Measurements from ENCODE around the gene APEH.

APEH gene

DNA sequence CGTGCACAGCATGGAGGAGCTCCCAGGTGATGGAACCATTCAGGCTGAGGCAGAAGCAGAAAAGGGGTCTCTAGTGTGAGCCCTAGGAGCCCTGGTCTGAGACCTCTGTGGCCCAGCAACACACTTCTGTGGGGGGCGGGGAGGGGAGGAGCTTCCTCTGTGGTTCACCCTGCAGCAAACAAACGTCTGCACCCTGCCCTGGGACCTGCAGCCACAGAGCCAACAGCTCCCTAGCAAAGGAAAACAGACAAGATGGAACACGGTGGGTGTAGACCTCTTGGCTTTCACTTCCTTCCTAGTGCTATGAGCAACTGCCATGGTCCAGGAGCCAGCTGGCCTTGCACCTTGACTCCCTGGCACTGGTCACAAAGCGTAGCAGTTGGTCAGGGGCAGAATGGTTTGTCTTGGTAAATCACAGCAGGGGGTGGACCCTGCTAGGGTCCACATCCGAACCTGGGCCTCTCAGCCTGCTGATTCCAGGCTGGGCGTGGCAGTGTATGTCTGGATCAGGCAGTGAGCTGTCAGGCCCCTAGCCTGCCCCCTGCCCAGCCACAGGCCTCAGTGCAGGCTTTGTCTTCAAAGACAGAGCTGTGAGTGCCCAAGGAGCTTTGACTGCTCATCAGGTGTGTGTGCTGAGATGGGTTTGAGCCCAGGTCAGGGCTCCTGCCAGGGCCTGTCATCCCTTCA, 38.6 kb downstream of the APEH start:
- H3K36me3 ChIP-seq (ENCODE audit: control insufficient read depth, insufficient read depth, low read length), result peaks cover 1% of the 10 kb centered on the region
- H3K9ac ChIP-seq (ENCODE audit: low read length), result no peak overlapping the region
- H2AK5ac ChIP-seq (ENCODE audit: low read length), result no peak overlapping the region
- no peak overlapping the region for H4K5ac ChIP-seq (ENCODE audit: low read length)
- H3K23ac ChIP-seq (ENCODE audit: low read length), result no peak overlapping the region
- no peak for DNase-seq
- no peak overlapping the region for H3K4me3 ChIP-seq (ENCODE audit: low read length)
- WGBS (ENCODE audit: extremely low coverage, insufficient coverage, low lambda C conversion rate), result no CpG with 5 or more reads among the region's 7 CpGs
- H2BK15ac ChIP-seq (replicated peaks; ENCODE audit: low read depth), result no peak overlapping the region
- H3K4ac ChIP-seq (ENCODE audit: low read depth, low read length), result no peak overlapping the region
- no peak overlapping the region for H3K4me2 ChIP-seq (ENCODE audit: low read length)
- no peak overlapping the region for H3K18ac ChIP-seq (ENCODE audit: low read length)
- no peak overlapping the region for H2BK5ac ChIP-seq (ENCODE audit: low read length)
- H3K4me1 ChIP-seq (ENCODE audit: control insufficient read depth, low read depth, low read length), result no peaks in the 10 kb centered on the region
- no peak overlapping the region for H3K56ac ChIP-seq (ENCODE audit: low read length)
- H3K27ac ChIP-seq (ENCODE audit: low read depth, low read length), result no peak overlapping the region
- no peaks in the 10 kb centered on the region for H3K27me3 ChIP-seq (ENCODE audit: insufficient read depth, low read length, poor library complexity)
- no peaks in the 10 kb centered on the region for H3K79me1 ChIP-seq (ENCODE audit: low read length)
- no peak overlapping the region for H2BK120ac ChIP-seq (ENCODE audit: low read depth, low read length)
- H4K8ac ChIP-seq (ENCODE audit: low read depth, low read length), result no peak overlapping the region
- no peaks in the 10 kb centered on the region for H3K79me2 ChIP-seq (ENCODE audit: control insufficient read depth, insufficient read depth, low read length)

DNA sequence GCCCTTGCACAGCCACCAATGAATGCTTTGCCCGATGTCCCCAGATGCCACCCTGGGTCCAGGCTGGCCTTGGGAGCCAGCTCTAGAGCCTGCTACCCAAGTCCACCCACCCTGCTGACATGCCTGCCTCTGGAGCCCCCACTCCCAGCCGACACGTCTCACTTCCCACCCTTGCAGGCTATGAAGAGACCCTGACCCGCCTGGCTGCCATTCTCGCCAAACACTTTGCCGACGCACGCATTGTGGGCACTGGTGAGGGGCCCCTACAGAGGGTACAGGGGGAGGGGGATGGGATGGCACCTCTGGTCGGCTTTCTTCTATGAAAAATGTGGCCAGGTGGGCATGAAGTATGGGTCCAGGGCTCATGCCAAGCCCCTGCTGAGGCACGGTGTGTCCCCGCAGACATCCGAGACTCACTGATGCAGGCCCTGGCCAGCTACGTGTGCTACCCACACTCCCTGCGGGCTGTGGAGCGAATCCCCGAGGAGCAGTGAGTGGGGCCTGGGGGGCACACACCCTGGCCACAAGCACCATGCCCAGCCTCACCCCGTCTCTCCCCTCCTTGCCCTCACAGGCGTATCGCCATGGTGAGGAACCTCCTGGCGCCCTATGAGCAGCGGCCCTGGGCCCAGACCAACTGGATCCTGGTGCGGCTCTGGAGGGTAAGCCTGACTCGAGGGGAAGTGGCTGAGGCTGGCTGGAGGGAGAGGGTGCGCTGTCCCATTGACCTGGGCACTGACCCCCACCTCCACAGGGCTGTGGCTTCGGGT, 39.4 kb downstream of the APEH start:
- Histone ChIP-seq H2BK15ac (replicated peaks; ENCODE audit: low read depth) (no peak overlapping the region), H4K8ac (ENCODE audit: low read depth, low read length) (no peak overlapping the region), H3K56ac (ENCODE audit: low read length) (no peak overlapping the region), H3K79me2 (ENCODE audit: control insufficient read depth, insufficient read depth, low read length) (no peaks in the 10 kb centered on the region), H3K4ac (ENCODE audit: low read depth, low read length) (no peak overlapping the region), H2BK120ac (ENCODE audit: low read depth, low read length) (no peak overlapping the region), H3K4me2 (ENCODE audit: low read length) (no peak overlapping the region), H3K27me3 (ENCODE audit: insufficient read depth, low read length, poor library complexity) (no peaks in the 10 kb centered on the region), H3K36me3 (ENCODE audit: control insufficient read depth, insufficient read depth, low read length) (peaks cover 1% of the 10 kb centered on the region), H2AK5ac (ENCODE audit: low read length) (no peak overlapping the region), H3K79me1 (ENCODE audit: low read length) (no peaks in the 10 kb centered on the region), H3K23ac (ENCODE audit: low read length) (no peak overlapping the region), H3K18ac (ENCODE audit: low read length) (no peak overlapping the region), H3K9ac (ENCODE audit: low read length) (no peak overlapping the region), H3K4me1 (ENCODE audit: control insufficient read depth, low read depth, low read length) (no peaks in the 10 kb centered on the region), H3K27ac (ENCODE audit: low read depth, low read length) (no peak overlapping the region), H4K5ac (ENCODE audit: low read length) (no peak overlapping the region), H2BK5ac (ENCODE audit: low read length) (no peak overlapping the region), H3K4me3 (ENCODE audit: low read length) (no peak overlapping the region)
- DNase-seq, result no peak
- WGBS (ENCODE audit: extremely low coverage, insufficient coverage, low lambda C conversion rate), result no CpG with 5 or more reads among the region's 25 CpGs

DNA sequence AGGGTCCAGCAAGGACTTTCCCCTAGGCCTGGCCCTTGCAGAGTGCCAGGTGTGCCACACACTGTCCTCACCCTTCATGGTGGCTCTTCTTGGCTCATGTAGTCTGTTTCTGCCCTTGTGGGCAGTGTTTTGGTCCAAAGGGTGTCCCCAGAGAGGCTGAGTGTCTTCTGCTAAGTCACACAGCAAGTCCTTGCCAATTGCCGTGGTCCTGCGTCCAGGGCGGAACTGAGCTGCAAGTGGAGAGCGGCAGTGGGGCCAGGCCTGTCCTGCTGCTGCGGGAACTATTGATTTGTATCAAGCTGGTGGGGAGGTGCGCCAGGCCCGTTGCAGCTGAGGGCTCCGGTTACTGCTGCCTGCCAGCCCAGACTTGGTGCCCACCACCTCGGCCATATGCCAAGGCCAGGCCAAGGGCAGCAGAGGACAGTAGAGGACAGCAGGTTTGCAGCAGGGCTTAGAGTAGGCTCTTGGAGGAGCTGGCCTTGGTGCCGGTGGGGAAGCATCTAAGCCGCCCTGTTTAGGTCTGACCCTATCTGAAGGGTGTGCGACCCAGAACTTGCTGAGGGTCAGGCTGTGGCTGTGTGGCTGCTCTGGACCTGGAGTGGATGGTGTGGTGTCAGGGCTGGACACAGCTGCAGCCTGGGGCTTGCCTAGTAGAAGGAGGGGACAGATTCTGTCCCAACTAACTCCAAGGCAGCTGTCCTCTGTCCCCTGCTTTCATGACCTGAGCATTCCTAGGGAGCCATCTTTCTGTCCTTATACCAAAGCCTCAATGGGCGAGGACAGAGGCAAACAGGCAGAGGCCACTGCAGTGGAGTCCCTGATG, 40.8 kb downstream of the APEH start:
- no peak overlapping the region for H3K23ac ChIP-seq (ENCODE audit: low read length)
- no peak for DNase-seq
- H2BK15ac ChIP-seq (replicated peaks; ENCODE audit: low read depth), result no peak overlapping the region
- peaks cover 1% of the 10 kb centered on the region for H3K36me3 ChIP-seq (ENCODE audit: control insufficient read depth, insufficient read depth, low read length)
- no peak overlapping the region for H3K4ac ChIP-seq (ENCODE audit: low read depth, low read length)
- H3K56ac ChIP-seq (ENCODE audit: low read length), result no peak overlapping the region
- H2BK120ac ChIP-seq (ENCODE audit: low read depth, low read length), result no peak overlapping the region
- H3K9ac ChIP-seq (ENCODE audit: low read length), result no peak overlapping the region
- H4K8ac ChIP-seq (ENCODE audit: low read depth, low read length), result no peak overlapping the region
- H3K18ac ChIP-seq (ENCODE audit: low read length), result no peak overlapping the region
- H3K27me3 ChIP-seq (ENCODE audit: insufficient read depth, low read length, poor library complexity), result no peaks in the 10 kb centered on the region
- no peak overlapping the region for H2BK5ac ChIP-seq (ENCODE audit: low read length)
- H3K27ac ChIP-seq (ENCODE audit: low read depth, low read length), result no peak overlapping the region
- H3K79me1 ChIP-seq (ENCODE audit: low read length), result no peaks in the 10 kb centered on the region
- no peak overlapping the region for H3K4me2 ChIP-seq (ENCODE audit: low read length)
- no peaks in the 10 kb centered on the region for H3K79me2 ChIP-seq (ENCODE audit: control insufficient read depth, insufficient read depth, low read length)
- H3K4me1 ChIP-seq (ENCODE audit: control insufficient read depth, low read depth, low read length), result no peaks in the 10 kb centered on the region
- WGBS (ENCODE audit: extremely low coverage, insufficient coverage, low lambda C conversion rate), result no CpG with 5 or more reads among the region's 13 CpGs
- no peak overlapping the region for H4K5ac ChIP-seq (ENCODE audit: low read length)
- no peak overlapping the region for H3K4me3 ChIP-seq (ENCODE audit: low read length)
- no peak overlapping the region for H2AK5ac ChIP-seq (ENCODE audit: low read length)

DNA sequence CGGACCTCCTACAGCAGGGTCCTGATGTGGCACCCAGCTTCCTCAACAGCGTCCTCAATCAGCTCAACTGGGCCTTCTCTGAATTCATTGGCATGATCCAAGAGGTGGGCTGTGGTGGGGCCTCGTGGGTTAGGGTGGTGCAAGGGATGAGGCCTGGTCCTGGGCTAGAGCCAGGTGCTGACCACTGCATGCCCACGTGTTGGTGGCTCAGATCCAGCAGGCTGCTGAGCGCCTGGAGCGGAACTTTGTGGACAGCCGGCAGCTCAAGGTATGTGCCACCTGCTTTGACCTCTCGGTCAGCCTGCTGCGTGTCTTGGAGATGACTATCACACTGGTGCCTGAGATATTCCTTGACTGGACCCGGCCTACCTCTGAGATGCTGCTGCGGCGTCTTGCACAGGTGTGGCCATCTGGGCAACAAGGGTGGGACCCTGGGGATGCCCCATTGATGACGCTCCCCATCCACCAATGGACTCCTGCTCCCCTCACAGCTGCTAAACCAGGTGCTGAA, 41.5 kb downstream of the APEH start:
- Histone ChIP-seq H3K18ac (ENCODE audit: low read length) (no peak overlapping the region), H3K79me1 (ENCODE audit: low read length) (no peaks in the 10 kb centered on the region), H3K56ac (ENCODE audit: low read length) (no peak overlapping the region), H2BK15ac (replicated peaks; ENCODE audit: low read depth) (no peak overlapping the region), H3K9ac (ENCODE audit: low read length) (no peak overlapping the region), H2AK5ac (ENCODE audit: low read length) (no peak overlapping the region), H3K4me3 (ENCODE audit: low read length) (no peak overlapping the region), H3K27me3 (ENCODE audit: insufficient read depth, low read length, poor library complexity) (no peaks in the 10 kb centered on the region), H3K4ac (ENCODE audit: low read depth, low read length) (no peak overlapping the region), H4K5ac (ENCODE audit: low read length) (no peak overlapping the region), H3K27ac (ENCODE audit: low read depth, low read length) (no peak overlapping the region), H3K4me2 (ENCODE audit: low read length) (no peak overlapping the region), H3K79me2 (ENCODE audit: control insufficient read depth, insufficient read depth, low read length) (no peaks in the 10 kb centered on the region), H3K36me3 (ENCODE audit: control insufficient read depth, insufficient read depth, low read length) (peaks cover 1% of the 10 kb centered on the region), H3K4me1 (ENCODE audit: control insufficient read depth, low read depth, low read length) (no peaks in the 10 kb centered on the region), H4K8ac (ENCODE audit: low read depth, low read length) (no peak overlapping the region), H2BK120ac (ENCODE audit: low read depth, low read length) (no peak overlapping the region), H2BK5ac (ENCODE audit: low read length) (no peak overlapping the region), H3K23ac (ENCODE audit: low read length) (no peak overlapping the region)
- no CpG with 5 or more reads among the region's 13 CpGs for WGBS (ENCODE audit: extremely low coverage, insufficient coverage, low lambda C conversion rate)
- DNase-seq, result no peak

DNA sequence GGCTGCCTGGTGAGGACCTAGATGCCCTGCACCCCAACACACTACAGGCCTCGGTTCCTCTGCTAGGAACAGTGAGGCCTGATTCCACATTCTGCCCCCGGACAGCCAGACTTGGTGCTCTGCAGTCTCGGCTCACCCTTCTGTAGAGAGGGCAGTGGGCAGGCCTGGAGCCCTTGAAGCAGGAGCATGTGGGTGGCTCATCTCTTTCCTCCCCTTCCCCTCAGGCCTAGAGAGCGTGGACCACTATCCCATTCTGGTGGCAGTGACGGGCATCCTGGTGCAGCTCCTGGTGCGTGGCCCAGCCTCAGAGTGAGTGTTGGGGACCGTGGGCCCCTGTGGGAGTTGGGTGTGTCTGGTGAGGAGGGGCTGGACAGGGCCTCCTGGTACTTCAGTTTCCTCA, 42.0 kb downstream of the APEH start:
- Histone ChIP-seq H3K23ac (ENCODE audit: low read length) (no peak overlapping the region), H4K8ac (ENCODE audit: low read depth, low read length) (no peak overlapping the region), H3K4ac (ENCODE audit: low read depth, low read length) (no peak overlapping the region), H2AK5ac (ENCODE audit: low read length) (no peak overlapping the region), H3K79me1 (ENCODE audit: low read length) (no peaks in the 10 kb centered on the region), H3K4me1 (ENCODE audit: control insufficient read depth, low read depth, low read length) (no peaks in the 10 kb centered on the region), H3K79me2 (ENCODE audit: control insufficient read depth, insufficient read depth, low read length) (no peaks in the 10 kb centered on the region), H2BK5ac (ENCODE audit: low read length) (no peak overlapping the region), H3K27ac (ENCODE audit: low read depth, low read length) (no peak overlapping the region), H3K4me3 (ENCODE audit: low read length) (no peak overlapping the region), H3K4me2 (ENCODE audit: low read length) (no peak overlapping the region), H3K18ac (ENCODE audit: low read length) (no peak overlapping the region), H3K36me3 (ENCODE audit: control insufficient read depth, insufficient read depth, low read length) (peaks cover 1% of the 10 kb centered on the region), H3K9ac (ENCODE audit: low read length) (no peak overlapping the region), H3K27me3 (ENCODE audit: insufficient read depth, low read length, poor library complexity) (no peaks in the 10 kb centered on the region), H4K5ac (ENCODE audit: low read length) (no peak overlapping the region), H2BK120ac (ENCODE audit: low read depth, low read length) (no peak overlapping the region), H3K56ac (ENCODE audit: low read length) (no peak overlapping the region), H2BK15ac (replicated peaks; ENCODE audit: low read depth) (no peak overlapping the region)
- DNase-seq, result no peak
- WGBS (ENCODE audit: extremely low coverage, insufficient coverage, low lambda C conversion rate), result no CpG with 5 or more reads among the region's 7 CpGs

Measured in mesendoderm (in vitro differentiated cells).